OCI-LY7 (cell line): ENCODE data around the gene PLXNA3. TPM values are rescaled to one million over a fixed set of nuclear protein-coding genes. Genes with fewer than 3 reads are reported as not detected.

Experiments
- BruUV-seq: library from RNA; stranded (reverse); fragments of 400-500 nt; replicated peaks from 2 replicates; lab custom pipeline; 2021; lab: Mats Ljungman, UMichigan
- CTCF ChIA-PET: fragments of 300-600 bp; sonication (Branson Sonifier 250); formaldehyde crosslinking; loops from one replicate; lab custom pipeline; 2022; ENCODE audit warnings: antibody characterized with exemption; ENCODE audit not compliant: unreplicated experiment; lab: Charles Lee
- POLR2A ChIA-PET: fragments of 300-600 bp; sonication (Branson Sonifier 250); formaldehyde crosslinking; loops from one replicate; lab custom pipeline; 2022; ENCODE audit warnings: antibody characterized with exemption; lab: Charles Lee
- DNase-seq: peaks from one replicate; pipeline ENCODE4 v3.0.0-alpha.2; 2015; ENCODE audit warnings: low spot score
- H2AFZ ChIP-seq: fragments of 200-600 bp; sonication (generic), shearing (Covaris generic); 2 replicates; pipeline ENCODE4 v1.6.1; 2014; ENCODE audit warnings: mild to moderate bottlenecking, antibody characterized with exemption, low read length, moderate library complexity
- H3K27ac ChIP-seq: fragments of 200-600 bp; sonication (generic); 2 replicates; pipeline ENCODE4 v1.5.1; 2014; ENCODE audit warnings: mixed run types, low read depth, mild to moderate bottlenecking, moderate library complexity, low read length, inconsistent platforms; ENCODE audit not compliant: poor library complexity, severe bottlenecking
- H3K36me3 ChIP-seq: fragments of 200-600 bp; sonication (generic); 2 replicates; pipeline ENCODE4 v1.6.1; 2014; ENCODE audit warnings: mild to moderate bottlenecking, antibody characterized with exemption, low read length, moderate library complexity, mixed read lengths; ENCODE audit not compliant: insufficient read depth
- H3K4me1 ChIP-seq: fragments of 200-600 bp; sonication (generic); 2 replicates; pipeline ENCODE4 v1.5.1; 2014; ENCODE audit warnings: mild to moderate bottlenecking, low read length; ENCODE audit not compliant: insufficient read depth, poor library complexity, severe bottlenecking
- H3K4me2 ChIP-seq: fragments of 200-600 bp; sonication (generic); 2 replicates; pipeline ENCODE4 v1.6.1; 2014; ENCODE audit warnings: mild to moderate bottlenecking, low read length
- H3K4me3 ChIP-seq: fragments of 200-600 bp; sonication (generic); 2 replicates; pipeline ENCODE4 v1.5.1; 2014; ENCODE audit warnings: mild to moderate bottlenecking, low read depth, low read length; ENCODE audit not compliant: poor library complexity, severe bottlenecking
- H3K79me2 ChIP-seq: fragments of 200-600 bp; sonication (generic); 2 replicates; pipeline ENCODE4 v1.6.1; 2016; ENCODE audit warnings: low read depth, mild to moderate bottlenecking, low read length, moderate library complexity, mixed read lengths; ENCODE audit not compliant: insufficient read depth
- H3K9me2 ChIP-seq: fragments of 200-600 bp; sonication (generic); 2 replicates; pipeline ENCODE4 v1.6.1; 2016; ENCODE audit warnings: mild to moderate bottlenecking, low read length, mixed read lengths; ENCODE audit not compliant: insufficient read depth
- H3K9me3 ChIP-seq: fragments of 200-600 bp; sonication (generic); 2 replicates; pipeline ENCODE4 v1.6.1; 2014; ENCODE audit warnings: mild to moderate bottlenecking, mixed run types, low read length, mixed read lengths
- H4K20me1 ChIP-seq: fragments of 200-600 bp; sonication (generic); 2 replicates; pipeline ENCODE4 v1.6.1; 2014; ENCODE audit warnings: mild to moderate bottlenecking, antibody characterized with exemption, low read length, moderate library complexity, mixed read lengths; ENCODE audit not compliant: insufficient read depth
- EZH2phosphoT487 ChIP-seq: fragments of 200-600 bp; sonication (generic); IDR thresholded peaks from 2 replicates; pipeline ENCODE4 v1.6.1; 2018; ENCODE audit warnings: low read depth, borderline replicate concordance, mild to moderate bottlenecking, mixed run types, antibody characterized with exemption, low read length, moderate library complexity, mixed read lengths
- intact Hi-C: fragments of 100-400 bp; cut with micrococcal nuclease; formaldehyde crosslinking; loops from one replicate; pipeline ENCODE4 v1.10.0; 2022; ENCODE audit not compliant: unreplicated experiment
- total RNA-seq, 2 experiments: library from RNA; depleted of rRNA in 1 of 2; stranded (reverse); fragments of >200 nt in 1 of 2; shearing (Covaris generic) in 1 of 2; gene quantifications; 2 replicates each; pipeline ENCODE4 v1.2.3, GENCODE V29; 2014 to 2022
- TF ChIP-seq, protein P1 (sequence below): fragments of 200-600 bp; sonication (generic); conservative IDR thresholded peaks from 2 replicates; pipeline ENCODE4 v1.5.1; 2014; ENCODE audit warnings: mild to moderate bottlenecking, antibody characterized with exemption, low read length, moderate library complexity, mixed read lengths

The PLXNA3 gene
- total RNA-seq, 2 experiments from 2014 or later: 5.6 to 8.0 TPM

DNA sequence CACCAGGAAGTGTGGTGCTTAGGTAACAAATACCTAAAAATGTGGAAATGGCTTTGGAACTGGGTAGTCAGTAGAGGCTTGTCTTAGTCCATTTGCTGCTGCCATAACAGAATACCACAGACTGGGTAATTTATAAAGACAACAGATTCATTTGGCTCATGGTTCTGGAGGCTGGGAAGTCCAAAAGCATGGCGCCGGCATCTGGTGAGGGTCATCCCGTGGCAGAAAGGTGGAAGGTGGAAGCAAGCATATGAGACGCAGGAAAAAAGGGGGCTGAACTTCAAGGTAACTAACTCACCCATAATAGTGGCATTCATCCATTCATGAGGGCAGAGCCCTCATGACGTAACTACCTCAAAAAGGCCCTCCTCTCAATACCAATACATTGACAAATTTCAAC is 51.4 kb downstream of the PLXNA3 start:
- Histone ChIP-seq H3K27ac (no peak overlapping the region), H2AFZ (no peak overlapping the region), H3K4me1 (no peaks in the 10 kb centered on the region), H3K4me3 (no peak overlapping the region), H3K79me2 (no peaks in the 10 kb centered on the region), H3K4me2 (no peak overlapping the region), H3K9me3 (no peaks in the 10 kb centered on the region), H4K20me1 (no peaks in the 10 kb centered on the region), H3K9me2 (no peaks in the 10 kb centered on the region), H3K36me3 (peaks cover 9% of the 10 kb centered on the region)
- ChIA-PET CTCF (no interaction called here), POLR2A (no interaction called here)
- TF ChIP-seq, protein P1, sequence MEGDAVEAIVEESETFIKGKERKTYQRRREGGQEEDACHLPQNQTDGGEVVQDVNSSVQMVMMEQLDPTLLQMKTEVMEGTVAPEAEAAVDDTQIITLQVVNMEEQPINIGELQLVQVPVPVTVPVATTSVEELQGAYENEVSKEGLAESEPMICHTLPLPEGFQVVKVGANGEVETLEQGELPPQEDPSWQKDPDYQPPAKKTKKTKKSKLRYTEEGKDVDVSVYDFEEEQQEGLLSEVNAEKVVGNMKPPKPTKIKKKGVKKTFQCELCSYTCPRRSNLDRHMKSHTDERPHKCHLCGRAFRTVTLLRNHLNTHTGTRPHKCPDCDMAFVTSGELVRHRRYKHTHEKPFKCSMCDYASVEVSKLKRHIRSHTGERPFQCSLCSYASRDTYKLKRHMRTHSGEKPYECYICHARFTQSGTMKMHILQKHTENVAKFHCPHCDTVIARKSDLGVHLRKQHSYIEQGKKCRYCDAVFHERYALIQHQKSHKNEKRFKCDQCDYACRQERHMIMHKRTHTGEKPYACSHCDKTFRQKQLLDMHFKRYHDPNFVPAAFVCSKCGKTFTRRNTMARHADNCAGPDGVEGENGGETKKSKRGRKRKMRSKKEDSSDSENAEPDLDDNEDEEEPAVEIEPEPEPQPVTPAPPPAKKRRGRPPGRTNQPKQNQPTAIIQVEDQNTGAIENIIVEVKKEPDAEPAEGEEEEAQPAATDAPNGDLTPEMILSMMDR: no peak
- no peak for TF ChIP-seq EZH2phosphoT487
- intact Hi-C loops: no loop called here
- DNase-seq: no peak
- BruUV-seq: no TSS peak

DNA sequence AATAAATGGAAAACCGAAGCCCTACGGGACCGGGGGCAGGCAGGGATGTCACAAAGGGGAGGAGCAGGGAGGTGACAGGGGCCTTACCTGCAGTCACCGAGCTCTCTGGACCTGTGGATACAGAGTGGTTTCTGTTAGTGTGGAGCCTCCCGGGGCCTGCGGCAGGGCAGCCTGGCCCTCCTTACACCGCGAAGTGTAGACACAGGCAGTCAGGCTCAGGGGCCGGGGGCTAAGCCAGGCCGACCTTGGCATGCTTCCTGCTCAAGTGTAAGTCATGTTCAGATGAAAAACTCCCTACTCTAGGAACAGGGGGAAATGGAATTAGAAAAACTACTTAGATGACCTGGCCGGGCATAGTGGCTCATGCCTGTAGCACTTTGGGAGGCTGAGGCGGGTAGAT is 53.7 kb downstream of the PLXNA3 start:
- CTCF ChIA-PET: no interaction called here

DNA sequence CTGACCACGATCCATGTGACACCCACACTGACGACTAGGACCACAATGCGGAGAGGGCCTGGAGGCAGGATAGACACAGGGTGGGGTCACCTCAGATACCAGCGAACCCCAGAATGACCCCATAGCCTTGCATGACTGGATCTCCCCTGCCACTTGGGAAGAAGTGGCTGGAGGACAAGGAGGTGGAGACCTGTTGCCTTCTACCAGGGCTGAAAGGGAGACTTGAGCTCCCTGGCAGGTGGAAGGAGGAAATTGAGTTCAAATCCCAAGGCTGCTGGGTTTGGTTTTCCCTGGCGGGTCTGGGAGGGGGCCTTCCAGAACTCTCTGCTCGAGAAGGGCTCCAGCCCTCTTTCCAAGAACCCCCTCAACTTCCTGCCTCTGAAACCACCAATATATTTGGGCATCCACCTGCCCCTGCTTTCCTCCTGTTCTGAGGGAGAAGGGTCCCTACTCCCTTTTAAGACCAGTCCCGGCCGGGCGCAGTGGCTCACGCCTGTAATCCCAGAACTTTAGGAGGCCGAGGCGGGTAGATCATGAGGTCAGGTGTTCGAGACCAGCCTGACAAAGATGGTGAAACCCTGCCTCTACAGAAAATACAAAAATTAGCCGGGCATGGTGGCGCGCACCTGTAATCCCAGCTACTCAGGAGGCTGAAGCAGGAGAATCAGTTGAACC is 54.9 kb downstream of the PLXNA3 start:
- TF ChIP-seq, protein P1: no peak
- no peak for TF ChIP-seq EZH2phosphoT487
- BruUV-seq: no TSS peak
- Histone ChIP-seq H4K20me1 (no peaks in the 10 kb centered on the region), H3K4me3 (no peak overlapping the region), H3K9me3 (no peaks in the 10 kb centered on the region), H3K4me2 (no peak overlapping the region), H3K9me2 (no peaks in the 10 kb centered on the region), H2AFZ (no peak overlapping the region), H3K79me2 (no peaks in the 10 kb centered on the region), H3K4me1 (peaks cover 13% of the 10 kb centered on the region), H3K36me3 (peaks cover 9% of the 10 kb centered on the region), H3K27ac (no peak overlapping the region)
- intact Hi-C loops: no loop called here
- ChIA-PET POLR2A (no interaction called here), CTCF (interaction anchor here (0.5 kb wide), 1 partner anchor 26 kb away, joined by 3 read pairs; no protein-coding TSS in a partner anchor)
- no peak for DNase-seq

More for the DNA sequence above, 53.7 kb downstream of the PLXNA3 start:
- Histone ChIP-seq H2AFZ (no peak overlapping the region), H3K9me3 (no peaks in the 10 kb centered on the region), H3K36me3 (peaks cover 9% of the 10 kb centered on the region), H3K4me3 (no peak overlapping the region), H4K20me1 (no peaks in the 10 kb centered on the region), H3K9me2 (no peaks in the 10 kb centered on the region), H3K79me2 (no peaks in the 10 kb centered on the region), H3K4me1 (peaks cover 9% of the 10 kb centered on the region), H3K27ac (no peak overlapping the region), H3K4me2 (no peak overlapping the region)
- DNase-seq: no peak
- BruUV-seq: no TSS peak
- intact Hi-C loops: no loop called here
- POLR2A ChIA-PET: no interaction called here
- TF ChIP-seq EZH2phosphoT487: no peak
- TF ChIP-seq, protein P1: no peak
